HG02973 (cell line): ENCODE results near the gene AKAP12.
"Not testable (repeated sequence)": the region's sequence is repeated elsewhere in the genome, so short reads cannot be mapped to it uniquely, and the experiment has no call there.

Experiments used
- ATAC-seq: cut with Tn5 transposase; IDR thresholded peaks from one replicate; pipeline ENCODE4 v1.9.1; 2021; ENCODE audit warnings: moderate library complexity; ENCODE audit not compliant: unreplicated experiment

The AKAP12 gene

GRCh38 chr6:151306269-151306783, 66.6 kb downstream of the AKAP12 start:
- ATAC-seq = no peak

- no peak for ATAC-seq
These were observed 67.7 kb downstream of the AKAP12 start for GRCh38 chr6:151307501-151307900.

GRCh38 chr6:151309619-151310018, 69.9 kb downstream of the AKAP12 start:
- no peak for ATAC-seq

- no peak for ATAC-seq
These were observed 70.5 kb downstream of the AKAP12 start for GRCh38 chr6:151310279-151310678.

- no peak for ATAC-seq
These were observed 71.3 kb downstream of the AKAP12 start for GRCh38 chr6:151310852-151311767.

GRCh38 chr6:151313066-151313491, 73.3 kb downstream of the AKAP12 start:
- no peak for ATAC-seq

GRCh38 chr6:151315661-151316060, 75.9 kb downstream of the AKAP12 start:
- ATAC-seq = not testable (repeated sequence)

GRCh38 chr6:151317103-151317994, 77.6 kb downstream of the AKAP12 start:
- no peak for ATAC-seq

GRCh38 chr6:151317995-151318365, 78.2 kb downstream of the AKAP12 start:
- ATAC-seq = no peak

- no peak for ATAC-seq
These were observed 80.4 kb downstream of the AKAP12 start for GRCh38 chr6:151320140-151320539.

GRCh38 chr6:151321438-151321837, 81.7 kb downstream of the AKAP12 start:
- no peak for ATAC-seq

GRCh38 chr6:151322570-151322969, 82.8 kb downstream of the AKAP12 start:
- no peak for ATAC-seq

GRCh38 chr6:151323791-151324487, 84.2 kb downstream of the AKAP12 start:
- ATAC-seq = peak; percentile 77

- ATAC-seq = peak; percentile 16
These were observed 84.7 kb downstream of the AKAP12 start for GRCh38 chr6:151324488-151324825.

GRCh38 chr6:151325075-151326050, 85.6 kb downstream of the AKAP12 start:
- ATAC-seq = no peak

- ATAC-seq = no peak
These were observed 86.5 kb downstream of the AKAP12 start for GRCh38 chr6:151326116-151326825.

GRCh38 chr6:151327101-151327500, 87.3 kb downstream of the AKAP12 start:
- ATAC-seq = no peak

GRCh38 chr6:151330130-151330696, 90.4 kb downstream of the AKAP12 start:
- ATAC-seq = no peak

GRCh38 chr6:151335930-151336329, 96.2 kb downstream of the AKAP12 start:
- ATAC-seq = no peak
